ENCODE data around the gene WDR74. TPM values are rescaled to one million over a fixed set of nuclear protein-coding genes. Genes with fewer than 3 reads are reported as not detected.
A peak's percentile ranks its signal among the peaks of the same experiment; 100 is the strongest.

Gene WDR74
- total RNA-seq, 1 donor from 2014 or later, result 31.6 TPM

DNA sequence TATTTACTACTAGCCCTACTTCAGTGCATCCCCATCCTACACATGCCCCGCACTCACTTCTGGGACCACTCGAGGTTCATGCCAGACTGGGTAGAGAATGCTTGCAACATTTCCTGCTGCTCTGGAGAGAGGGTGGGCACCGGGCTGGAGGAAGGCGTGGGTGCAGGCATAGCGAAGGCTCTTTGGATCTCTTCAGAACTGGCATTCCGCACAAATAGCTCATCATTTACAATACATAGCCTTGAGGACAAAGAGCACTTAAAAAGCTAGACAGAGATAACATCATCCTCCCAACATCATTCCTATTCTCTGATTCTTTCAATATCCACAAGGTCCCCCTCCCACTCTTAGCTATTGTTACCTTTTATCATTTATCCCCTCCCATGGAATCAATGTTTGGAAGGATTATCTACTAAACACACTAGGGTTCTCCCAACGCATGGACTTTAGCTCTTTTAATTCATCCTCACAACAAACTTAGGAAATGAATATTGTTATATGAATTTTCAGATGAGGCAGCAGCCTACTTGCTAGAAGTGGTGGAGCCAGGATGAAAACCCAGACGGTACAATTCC is 45.1 kb downstream of the WDR74 start:
- no peak for DNase-seq (ENCODE audit: low spot score)

- no peak for DNase-seq (ENCODE audit: low spot score)
Measured at GRCh38 chr11:62792202-62792575, 47.2 kb downstream of the WDR74 start.

DNA sequence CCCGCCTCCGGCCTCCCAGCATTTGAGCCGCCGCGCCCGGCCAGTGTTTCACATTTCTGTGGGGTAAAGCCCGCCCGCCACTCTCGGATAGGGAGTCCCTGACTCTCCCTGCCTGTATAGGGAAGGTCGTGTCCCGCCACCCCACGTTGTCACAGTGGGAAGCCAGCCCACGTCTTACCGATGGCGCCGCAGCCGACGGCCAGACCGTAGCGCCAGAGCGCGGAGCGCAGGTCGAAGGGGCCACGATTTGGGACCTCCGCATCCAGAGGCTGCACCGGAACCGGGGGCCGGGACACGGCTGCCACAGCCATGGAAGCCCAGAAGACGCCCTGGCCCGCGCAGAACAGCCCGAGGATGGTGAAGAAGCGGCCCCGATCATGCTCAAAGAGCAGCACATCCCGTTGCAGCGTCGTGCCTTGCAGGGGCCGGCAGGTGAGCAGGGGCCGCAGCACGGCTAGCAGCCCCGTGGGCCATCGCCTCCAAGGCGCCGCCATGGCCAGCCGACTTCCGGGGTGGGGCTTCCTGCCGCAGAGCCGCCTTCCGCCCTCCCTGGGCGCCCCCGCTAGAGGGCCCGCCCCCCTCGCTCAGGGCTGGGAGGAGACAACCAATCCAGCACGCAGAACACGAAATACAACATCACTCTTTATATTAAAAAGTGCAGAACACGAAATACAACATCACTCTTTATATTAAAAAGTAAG is 47.7 kb downstream of the WDR74 start, which contains the start of gene TMEM223:
TSS of gene TMEM223 (minus strand) at position 506 of the 701 bp plus-strand sequence. CDS start at position 494, 12 bp downstream.
- peak; percentile 87 for DNase-seq (ENCODE audit: low spot score)

DNA sequence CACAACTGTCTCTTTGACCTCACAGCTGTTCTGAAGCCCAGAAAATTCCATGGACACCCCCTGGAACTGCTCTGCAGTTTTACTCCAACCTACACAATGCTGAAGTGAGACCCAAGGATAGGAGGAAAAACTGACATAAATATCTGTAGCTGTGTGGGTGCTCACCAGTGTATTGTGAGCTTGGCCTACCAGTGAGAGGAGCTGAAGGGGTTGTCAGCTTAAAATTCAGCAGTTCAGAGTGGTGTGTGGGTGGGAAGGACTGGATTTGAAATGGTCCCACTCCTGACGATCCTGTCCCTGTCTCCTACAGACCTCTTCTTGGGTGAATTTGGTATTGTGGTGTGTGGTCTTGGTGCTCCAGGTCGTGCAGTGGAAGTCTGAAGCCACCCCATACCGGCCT is 49.8 kb downstream of the WDR74 start:
- DNase-seq (ENCODE audit: low spot score), result no peak

GRCh38 chr11:62788991-62789390 is 50.4 kb downstream of the WDR74 start:
- no peak for DNase-seq (ENCODE audit: low spot score)

DNA sequence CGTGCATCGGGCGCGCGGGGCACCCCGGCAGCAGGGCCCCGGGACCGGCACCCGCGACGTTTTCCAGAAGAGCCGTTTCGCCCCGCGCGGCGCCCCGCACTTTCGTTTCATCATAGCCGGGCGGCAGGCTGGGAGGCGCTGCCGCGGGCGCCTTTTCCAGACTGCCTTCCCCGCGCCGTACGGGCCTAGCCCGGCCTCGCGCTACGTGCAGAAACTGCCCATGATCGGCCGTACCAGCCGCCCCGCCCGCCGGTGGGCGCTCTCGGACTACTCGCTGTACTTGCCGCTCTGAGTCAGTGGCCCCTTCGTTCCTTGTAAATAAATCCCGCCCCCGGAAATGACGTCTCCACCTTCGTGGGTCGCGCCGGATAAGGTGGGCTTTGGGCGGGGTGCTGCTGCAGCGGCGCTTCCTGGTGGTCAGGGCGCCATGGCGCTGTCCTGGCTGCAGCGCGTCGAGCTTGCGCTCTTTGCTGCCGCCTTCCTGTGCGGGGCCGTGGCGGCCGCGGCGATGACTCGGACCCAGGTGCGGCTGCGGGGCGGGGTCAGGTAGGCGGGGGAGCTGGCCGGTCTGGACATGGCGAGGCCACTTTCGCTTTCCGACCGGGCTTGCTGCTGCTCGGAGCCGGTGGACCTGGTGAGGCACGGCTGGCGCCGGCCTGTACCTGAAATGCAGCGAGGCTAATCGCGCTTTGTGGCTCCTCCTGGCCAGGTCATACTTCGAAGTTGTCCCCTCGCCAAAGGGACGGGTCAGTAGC is 52.2 kb downstream of the WDR74 start, which contains the start of gene TMEM179B:
TSS of gene TMEM179B (plus strand) at position 398 of the 755 bp plus-strand sequence. CDS start at position 428, 30 bp downstream.
- DNase-seq (ENCODE audit: low spot score), result peak; percentile 99

DNA sequence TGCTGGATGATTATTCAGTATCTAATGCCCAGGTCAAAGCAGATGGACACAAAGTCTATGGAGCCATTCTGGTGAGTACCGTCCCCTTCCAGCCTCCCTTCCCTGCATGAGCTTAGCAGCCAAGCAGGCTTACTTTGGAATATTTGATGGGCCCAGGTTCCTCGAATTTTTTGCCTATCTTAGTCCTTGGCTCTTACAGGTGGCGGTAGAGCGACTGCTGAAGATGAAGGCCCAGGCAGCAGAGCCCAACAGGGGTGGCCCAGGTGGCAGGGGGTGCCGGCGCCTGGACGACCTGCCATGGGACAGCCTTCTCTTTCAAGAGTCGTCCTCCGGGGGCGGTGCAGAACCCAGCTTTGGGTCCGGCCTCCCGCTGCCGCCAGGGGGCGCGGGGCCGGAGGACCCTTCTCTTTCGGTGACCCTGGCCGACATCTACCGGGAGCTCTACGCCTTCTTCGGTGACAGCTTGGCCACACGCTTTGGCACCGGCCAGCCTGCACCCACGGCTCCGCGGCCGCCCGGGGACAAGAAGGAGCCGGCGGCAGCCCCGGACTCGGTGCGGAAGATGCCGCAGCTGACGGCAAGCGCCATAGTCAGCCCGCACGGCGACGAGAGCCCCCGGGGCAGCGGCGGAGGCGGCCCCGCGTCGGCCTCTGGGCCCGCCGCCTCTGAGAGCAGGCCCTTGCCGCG is 52.9 kb downstream of the WDR74 start:
- peak; percentile 89 for DNase-seq (ENCODE audit: low spot score)

Other genes starting within 250 kb of the WDR74 start
- 26.2 TPM for gene TUT1, start 248.1 kb downstream of the WDR74 start, total RNA-seq
- 87.6 TPM for gene MTA2, start 237.7 kb downstream of the WDR74 start, total RNA-seq
- gene EML3, start 226.8 kb downstream of the WDR74 start, total RNA-seq, result 66.1 TPM
- gene ROM1, start 226.3 kb downstream of the WDR74 start, total RNA-seq, result 9.9 TPM
- 60.7 TPM for gene B3GAT3, start 217.6 kb downstream of the WDR74 start, total RNA-seq
- 266 TPM for gene GANAB, start 193.0 kb downstream of the WDR74 start, total RNA-seq
- gene INTS5, start 186.3 kb downstream of the WDR74 start, total RNA-seq, result 23.7 TPM
- 50.8 TPM for gene C11orf98, start 174.4 kb downstream of the WDR74 start, total RNA-seq
- gene CSKMT, start 174.3 kb downstream of the WDR74 start, total RNA-seq, result 10.6 TPM
- gene UQCC3, start 167.9 kb downstream of the WDR74 start, total RNA-seq, result 11.1 TPM
- 7.7 TPM for gene LBHD1, start 167.3 kb downstream of the WDR74 start, total RNA-seq
- gene UBXN1, start 160.5 kb downstream of the WDR74 start, total RNA-seq, result 86.9 TPM
- 4.3 TPM for gene LRRN4CL, start 150.1 kb downstream of the WDR74 start, total RNA-seq
- gene BSCL2, start 132.2 kb downstream of the WDR74 start, total RNA-seq, result 108 TPM
- 0.40 TPM for gene GNG3, start 131.9 kb downstream of the WDR74 start, total RNA-seq
- 51.9 TPM for gene HNRNPUL2, start 112.1 kb downstream of the WDR74 start, total RNA-seq
- 38.9 TPM for gene TTC9C, start 111.1 kb downstream of the WDR74 start, total RNA-seq
- 21.4 TPM for gene ZBTB3, start 85.4 kb downstream of the WDR74 start, total RNA-seq
- gene POLR2G, start 78.0 kb downstream of the WDR74 start, total RNA-seq, result 53.5 TPM
- gene TAF6L, start 68.2 kb downstream of the WDR74 start, total RNA-seq, result 24.0 TPM
- 67.8 TPM for gene TMEM179B, start 52.2 kb downstream of the WDR74 start, total RNA-seq
- gene TMEM223, start 47.6 kb downstream of the WDR74 start, total RNA-seq, result 19.9 TPM
- gene NXF1, start 34.1 kb downstream of the WDR74 start, total RNA-seq, result 85.7 TPM
- gene STX5, start 7.5 kb downstream of the WDR74 start, total RNA-seq, result 48.8 TPM
- gene TEX54, start 6.7 kb downstream of the WDR74 start, total RNA-seq, result not detected
- 104 TPM for gene SLC3A2, start 41.3 kb upstream of the WDR74 start, total RNA-seq
- gene CHRM1, start 81.8 kb upstream of the WDR74 start, total RNA-seq, result 0.09 TPM
- gene SLC22A6, start 145.4 kb upstream of the WDR74 start, total RNA-seq, result not detected
- gene SLC22A8, start 176.3 kb upstream of the WDR74 start, total RNA-seq, result not detected